Sigmoid colon (tissue), 4 donors: ENCODE data around the gene CHMP1B.

Experiments used
- EP300 ChIP-seq, 4 donors: sonication (generic); formaldehyde crosslinking; IDR thresholded peaks; one replicate each; pipeline ENCODE4 v1.6.1; 2017; ENCODE audit warnings: antibody characterized with exemption in 4 of 4
- POLR2A ChIP-seq, 2 donors: fragments of 450-650 bp; IDR thresholded peaks; one replicate each; pipeline ENCODE4 v1.6.1; 2016; ENCODE audit warnings: antibody characterized with exemption in 2 of 2, mild to moderate bottlenecking in 2 of 2, moderate library complexity in 2 of 2
- POLR2AphosphoS5 ChIP-seq, 4 donors: sonication (generic); formaldehyde crosslinking; IDR thresholded peaks; one replicate each; pipeline ENCODE4 v1.6.1; 2017; ENCODE audit warnings: antibody characterized with exemption in 4 of 4
- TF ChIP-seq, protein P1 (sequence below), 4 experiments: fragments of 450-650 bp in 3 of 4; fragments of 200-600 bp in 1 of 4; IDR thresholded peaks; one replicate each; pipeline ENCODE4 v1.5.1; 2016 to 2019; ENCODE audit warnings: antibody characterized with exemption in 4 of 4, mild to moderate bottlenecking in 3 of 4, moderate library complexity in 2 of 4

- TF ChIP-seq, protein P1, sequence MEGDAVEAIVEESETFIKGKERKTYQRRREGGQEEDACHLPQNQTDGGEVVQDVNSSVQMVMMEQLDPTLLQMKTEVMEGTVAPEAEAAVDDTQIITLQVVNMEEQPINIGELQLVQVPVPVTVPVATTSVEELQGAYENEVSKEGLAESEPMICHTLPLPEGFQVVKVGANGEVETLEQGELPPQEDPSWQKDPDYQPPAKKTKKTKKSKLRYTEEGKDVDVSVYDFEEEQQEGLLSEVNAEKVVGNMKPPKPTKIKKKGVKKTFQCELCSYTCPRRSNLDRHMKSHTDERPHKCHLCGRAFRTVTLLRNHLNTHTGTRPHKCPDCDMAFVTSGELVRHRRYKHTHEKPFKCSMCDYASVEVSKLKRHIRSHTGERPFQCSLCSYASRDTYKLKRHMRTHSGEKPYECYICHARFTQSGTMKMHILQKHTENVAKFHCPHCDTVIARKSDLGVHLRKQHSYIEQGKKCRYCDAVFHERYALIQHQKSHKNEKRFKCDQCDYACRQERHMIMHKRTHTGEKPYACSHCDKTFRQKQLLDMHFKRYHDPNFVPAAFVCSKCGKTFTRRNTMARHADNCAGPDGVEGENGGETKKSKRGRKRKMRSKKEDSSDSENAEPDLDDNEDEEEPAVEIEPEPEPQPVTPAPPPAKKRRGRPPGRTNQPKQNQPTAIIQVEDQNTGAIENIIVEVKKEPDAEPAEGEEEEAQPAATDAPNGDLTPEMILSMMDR (IDR thresholded peaks at IDR 0.05): no peak
- TF ChIP-seq POLR2AphosphoS5 (IDR thresholded peaks at IDR 0.05) (no peak), EP300 (IDR thresholded peaks at IDR 0.05) (no peak), POLR2A (IDR thresholded peaks at IDR 0.05) (no peak)
Observed at GRCh38 chr18:11899063-11899462, 47.9 kb downstream of the CHMP1B start.
